ENCODE results near the gene PITX1. TPM values are rescaled to one million over a fixed set of nuclear protein-coding genes. Genes with fewer than 3 reads are reported as not detected.

The PITX1 gene
- total RNA-seq, 1 experiment from 2014 or later: 31.0 TPM

GRCh38 chr5:134979416-134979815 is 54.6 kb downstream of the PITX1 start:
- H3K9me3 ChIP-seq (ENCODE audit: control insufficient read depth in 1 of 2, insufficient read depth in 1 of 2, low read depth in 1 of 2, low read length in 2 of 2): peaks cover 14 to 17% of the 10 kb centered on the region in 2 experiments; a peak in 1 of 4 replicates
- no peaks in the 10 kb centered on the region for H3K36me3 ChIP-seq (ENCODE audit: control insufficient read depth in 1 of 2, insufficient read depth in 2 of 2, low read length in 2 of 2)
- no peak overlapping the region for H3K27ac ChIP-seq (ENCODE audit: low read depth, low read length)
- no peak overlapping the region for H3K9ac ChIP-seq (ENCODE audit: low read length)
- H4K20me1 ChIP-seq (ENCODE audit: insufficient read depth): no peaks in the 10 kb centered on the region
- DNase-seq (ENCODE audit: low read depth, low spot score) (no peak), ATAC-seq (no peak)
- no peaks in the 10 kb centered on the region for H3K9me2 ChIP-seq (ENCODE audit: insufficient read depth)
- ChIA-PET CTCF (no interaction called here), POLR2A (no interaction called here), RAD21 (ENCODE audit: low non-redundant PET in 1 of 2, low total read pairs in 2 of 2, uncharacterized antibody in 2 of 2, unreplicated experiment in 2 of 2) (no interaction called here)
- H3K79me2 ChIP-seq (ENCODE audit: insufficient read depth, low read length): no peaks in the 10 kb centered on the region
- no peak for TF ChIP-seq SIN3A (IDR thresholded peaks at IDR 0.05; ENCODE audit: low read depth)
- no peak for TF ChIP-seq ZFX (IDR thresholded peaks at IDR 0.05)
- no peak for TF ChIP-seq SP1 (IDR thresholded peaks at IDR 0.05; ENCODE audit: low read depth)
- no peak for TF ChIP-seq CEBPB (IDR thresholded peaks at IDR 0.05; ENCODE audit: low read depth)
- no peak for TF ChIP-seq EGR1 (IDR thresholded peaks at IDR 0.05; ENCODE audit: low read depth)
- TF ChIP-seq, protein P1, sequence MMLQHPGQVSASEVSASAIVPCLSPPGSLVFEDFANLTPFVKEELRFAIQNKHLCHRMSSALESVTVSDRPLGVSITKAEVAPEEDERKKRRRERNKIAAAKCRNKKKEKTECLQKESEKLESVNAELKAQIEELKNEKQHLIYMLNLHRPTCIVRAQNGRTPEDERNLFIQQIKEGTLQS (IDR thresholded peaks at IDR 0.05): no peak
- TF ChIP-seq JUND (IDR thresholded peaks at IDR 0.05): no peak
- no peak for TF ChIP-seq MAX (IDR thresholded peaks at IDR 0.05)
- TF ChIP-seq REST (IDR thresholded peaks at IDR 0.05; ENCODE audit: low read depth): no peak
- TF ChIP-seq EZH2 (IDR thresholded peaks at IDR 0.05): no peak
- no peak overlapping the region for H3K4me3 ChIP-seq (replicated peaks in 1 of 2; ENCODE audit: low read depth in 1 of 2, low read length in 2 of 2)
- no peak overlapping the region for H3K4me2 ChIP-seq (ENCODE audit: low read length)
- no peaks in the 10 kb centered on the region for H3K4me1 ChIP-seq (ENCODE audit: control insufficient read depth in 1 of 2, insufficient read depth in 2 of 2, low read length in 2 of 2)
- intact Hi-C loops (cut with micrococcal nuclease): no loop called here
- no peaks in the 10 kb centered on the region for H3K27me3 ChIP-seq (ENCODE audit: insufficient read depth, low read length)
- H2AFZ ChIP-seq (ENCODE audit: low read depth, low read length, poor library complexity, severe bottlenecking): no peak overlapping the region
- no TSS peak for BruUV-seq (replicated peaks)

Other genes starting within 250 kb of the PITX1 start
- 46.9 TPM for gene C5orf24, start 188.3 kb downstream of the PITX1 start, total RNA-seq (2021; ENCODE audit: unreplicated experiment)
- 17.8 TPM for gene TXNDC15, start 159.9 kb downstream of the PITX1 start, total RNA-seq (2021; ENCODE audit: unreplicated experiment)
- 10.9 TPM for gene PCBD2, start 129.1 kb downstream of the PITX1 start, total RNA-seq (2021; ENCODE audit: unreplicated experiment)
- gene CATSPER3, start 66.3 kb downstream of the PITX1 start, total RNA-seq (2021; ENCODE audit: unreplicated experiment): 1.7 TPM